GM12801 (cell line): ENCODE results near the gene ANKRD6.

Experiments
- TF ChIP-seq, protein P1 (sequence below): IDR thresholded peaks from one replicate; pipeline ENCODE4 v1.5.1; 2011; ENCODE audit warnings: control low read depth; ENCODE audit not compliant: insufficient read length; ENCODE audit errors: extremely low read depth

Gene ANKRD6

GRCh38 chr6:89547281-89547680 lies 114.3 kb downstream of the ANKRD6 start:
- TF ChIP-seq, protein P1, sequence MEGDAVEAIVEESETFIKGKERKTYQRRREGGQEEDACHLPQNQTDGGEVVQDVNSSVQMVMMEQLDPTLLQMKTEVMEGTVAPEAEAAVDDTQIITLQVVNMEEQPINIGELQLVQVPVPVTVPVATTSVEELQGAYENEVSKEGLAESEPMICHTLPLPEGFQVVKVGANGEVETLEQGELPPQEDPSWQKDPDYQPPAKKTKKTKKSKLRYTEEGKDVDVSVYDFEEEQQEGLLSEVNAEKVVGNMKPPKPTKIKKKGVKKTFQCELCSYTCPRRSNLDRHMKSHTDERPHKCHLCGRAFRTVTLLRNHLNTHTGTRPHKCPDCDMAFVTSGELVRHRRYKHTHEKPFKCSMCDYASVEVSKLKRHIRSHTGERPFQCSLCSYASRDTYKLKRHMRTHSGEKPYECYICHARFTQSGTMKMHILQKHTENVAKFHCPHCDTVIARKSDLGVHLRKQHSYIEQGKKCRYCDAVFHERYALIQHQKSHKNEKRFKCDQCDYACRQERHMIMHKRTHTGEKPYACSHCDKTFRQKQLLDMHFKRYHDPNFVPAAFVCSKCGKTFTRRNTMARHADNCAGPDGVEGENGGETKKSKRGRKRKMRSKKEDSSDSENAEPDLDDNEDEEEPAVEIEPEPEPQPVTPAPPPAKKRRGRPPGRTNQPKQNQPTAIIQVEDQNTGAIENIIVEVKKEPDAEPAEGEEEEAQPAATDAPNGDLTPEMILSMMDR: no peak

GRCh38 chr6:89553431-89553830 lies 120.5 kb downstream of the ANKRD6 start:
- TF ChIP-seq, protein P1: no peak

DNA sequence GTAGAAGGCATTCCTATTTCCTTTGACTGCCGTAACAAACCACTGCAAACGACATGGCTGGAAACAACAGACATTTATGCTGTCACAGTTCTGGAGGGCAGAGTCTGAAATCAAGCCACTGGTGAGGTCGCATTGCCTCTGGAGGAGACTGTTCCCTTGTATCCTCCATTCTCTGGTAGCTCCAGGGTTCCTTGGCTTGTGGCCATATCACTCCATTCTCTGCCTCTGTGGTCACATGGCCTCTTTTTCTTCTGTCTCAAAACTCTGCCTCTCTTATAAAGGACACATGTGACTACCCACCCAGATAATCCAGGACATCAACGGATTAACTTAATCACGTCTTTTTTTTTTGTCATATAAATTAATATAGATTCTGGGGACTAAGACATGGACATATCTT lies 121.2 kb downstream of the ANKRD6 start:
- TF ChIP-seq, protein P1: no peak

DNA sequence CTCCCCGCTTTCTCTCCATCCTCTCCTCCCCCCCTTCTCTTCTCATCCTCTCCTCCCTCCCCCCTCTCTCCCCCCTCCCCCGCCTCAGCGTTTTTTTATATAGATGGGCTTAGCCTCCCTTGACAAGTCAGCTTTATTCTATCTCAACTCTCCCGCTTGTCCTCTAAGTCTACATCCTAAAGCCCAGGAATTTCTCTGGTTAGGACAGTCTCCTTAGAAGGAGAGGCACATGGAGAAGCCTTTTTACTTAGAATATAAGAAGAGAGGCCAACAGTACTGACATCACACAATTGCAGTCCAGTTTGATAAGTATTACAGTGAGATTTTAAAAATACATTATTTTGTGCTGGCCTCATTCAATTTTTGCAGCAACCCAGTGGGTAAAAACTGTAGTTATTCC lies 122.1 kb downstream of the ANKRD6 start:
- TF ChIP-seq, protein P1: no peak

- TF ChIP-seq, protein P1: no peak
Measured at GRCh38 chr6:89555806-89556205, 122.9 kb downstream of the ANKRD6 start.

DNA sequence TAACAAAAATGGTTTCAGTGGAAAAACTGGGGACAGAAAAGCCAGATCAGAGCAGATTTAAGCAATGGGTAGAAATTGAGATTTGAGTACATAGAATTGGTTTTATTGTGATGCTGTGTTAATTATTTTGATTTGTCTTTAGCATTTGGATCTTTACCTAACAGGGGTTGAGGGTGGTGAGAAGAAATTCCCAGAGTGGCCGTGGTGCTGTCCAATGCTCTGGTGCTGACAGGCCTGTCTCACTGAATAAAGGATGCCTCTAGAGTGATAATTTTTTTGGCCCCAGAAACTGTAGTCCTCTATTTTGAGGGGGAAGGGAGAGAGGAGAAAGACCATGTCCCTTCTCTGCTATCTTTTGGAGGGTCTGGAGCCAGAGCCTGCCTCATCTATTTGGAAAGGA lies 126.5 kb downstream of the ANKRD6 start:
- TF ChIP-seq, protein P1: no peak

- TF ChIP-seq, protein P1: no peak
Measured at GRCh38 chr6:89562093-89562973, 129.4 kb downstream of the ANKRD6 start.
